ENCODE measurements around the gene CCDC6.

The CCDC6 gene

DNA sequence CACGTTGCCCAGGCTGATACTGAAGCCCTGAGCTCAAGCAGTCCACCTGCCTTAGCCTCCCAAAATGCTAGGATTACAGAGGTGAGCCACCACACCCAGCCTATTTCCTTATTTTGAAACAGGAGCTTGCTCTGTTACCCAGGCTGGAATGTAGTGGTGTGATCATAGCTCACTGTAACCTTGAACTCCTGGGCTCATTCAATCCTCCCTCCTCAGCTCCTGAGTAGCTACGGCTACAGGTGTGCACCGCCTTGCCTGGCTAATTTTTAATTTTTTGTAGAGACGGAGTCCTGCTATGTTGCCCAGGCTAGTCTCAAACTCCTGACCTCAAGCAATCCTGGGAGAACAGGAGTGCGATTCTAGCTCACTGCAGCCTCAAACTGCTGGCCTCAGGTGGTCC is 164.8 kb downstream of the CCDC6 start:
- Histone ChIP-seq H3K4me1 (ENCODE audit: control insufficient read depth, insufficient read depth, low read length, poor library complexity, severe bottlenecking) (no peaks in the 10 kb centered on the region), H3K9me3 (ENCODE audit: control insufficient read depth, low read length) (no peaks in the 10 kb centered on the region), H3K27ac (ENCODE audit: low read depth, low read length, severe bottlenecking) (no peak overlapping the region), H3K36me3 (ENCODE audit: control insufficient read depth, insufficient read depth, low read length) (no peaks in the 10 kb centered on the region), H3K4me3 (ENCODE audit: extremely low read depth, insufficient read depth, low read length, poor library complexity, severe bottlenecking) (no peak overlapping the region)
- 93% methylated on average over 3 to 4 of the region's 5 CpGs for WGBS, 2 experiments (ENCODE audit: insufficient coverage in 2 of 2)

DNA sequence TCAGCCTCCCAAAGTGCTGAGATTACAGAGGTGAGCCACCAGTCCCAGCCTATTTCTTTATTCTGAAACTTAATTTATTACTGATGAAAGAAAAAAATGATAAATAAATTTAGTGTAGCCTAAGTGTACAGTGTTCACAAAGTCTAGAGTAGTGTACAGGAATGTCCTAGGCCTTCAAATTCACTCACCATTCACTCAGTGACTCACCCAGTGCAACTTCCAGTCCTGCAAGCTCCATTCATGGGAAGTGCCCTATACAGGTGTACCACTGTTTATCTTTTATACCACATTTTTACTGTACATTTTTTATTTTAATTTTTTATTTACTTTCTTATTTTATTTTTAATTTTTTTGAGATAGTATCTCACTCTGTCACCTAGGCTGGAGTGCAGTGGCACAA is 165.3 kb downstream of the CCDC6 start:
- no peaks in the 10 kb centered on the region for H3K4me1 ChIP-seq (ENCODE audit: control insufficient read depth, insufficient read depth, low read length, poor library complexity, severe bottlenecking)
- H3K27ac ChIP-seq (ENCODE audit: low read depth, low read length, severe bottlenecking), result no peak overlapping the region
- H3K4me3 ChIP-seq (ENCODE audit: extremely low read depth, insufficient read depth, low read length, poor library complexity, severe bottlenecking), result no peak overlapping the region
- no peaks in the 10 kb centered on the region for H3K36me3 ChIP-seq (ENCODE audit: control insufficient read depth, insufficient read depth, low read length)
- H3K9me3 ChIP-seq (ENCODE audit: control insufficient read depth, low read length), result no peaks in the 10 kb centered on the region

Data from mesodermal cell (in vitro differentiated cells).